ENCODE data around the gene COL4A2.

DNA sequence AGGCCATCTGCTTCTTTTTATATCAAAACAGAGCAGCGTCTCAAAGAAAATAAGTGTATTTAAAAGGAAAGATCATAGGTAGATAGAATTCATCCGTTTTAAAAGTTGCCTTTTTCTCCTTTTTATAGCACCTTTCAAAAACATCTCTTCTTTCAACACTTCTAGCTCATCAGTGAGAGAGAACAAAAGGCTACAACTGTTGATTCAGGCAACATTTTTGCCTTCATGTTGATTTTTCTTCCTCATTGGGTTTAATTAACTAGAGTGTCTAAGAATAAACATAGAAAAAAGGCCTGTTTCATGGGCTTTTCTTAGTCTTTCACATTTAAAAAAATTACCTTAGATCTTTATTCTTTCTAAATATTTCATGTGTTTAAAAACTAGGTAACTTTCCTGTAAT lies 13.6 kb downstream of the COL4A2 start:
- TF ChIP-seq HDGF (IDR thresholded peaks at IDR 0.05; ENCODE audit: borderline replicate concordance) (no peak), SP1 (IDR thresholded peaks at IDR 0.05) (no peak)
